ENCODE measurements around the gene ABCA1.
"Not testable (repeated sequence)": the region's sequence is repeated elsewhere in the genome, so short reads cannot be mapped to it uniquely, and the experiment has no call there.

Gene ABCA1

GRCh38 chr9:104787306-104788015, 140.5 kb downstream of the ABCA1 start:
- DNase-seq = no peak

DNA sequence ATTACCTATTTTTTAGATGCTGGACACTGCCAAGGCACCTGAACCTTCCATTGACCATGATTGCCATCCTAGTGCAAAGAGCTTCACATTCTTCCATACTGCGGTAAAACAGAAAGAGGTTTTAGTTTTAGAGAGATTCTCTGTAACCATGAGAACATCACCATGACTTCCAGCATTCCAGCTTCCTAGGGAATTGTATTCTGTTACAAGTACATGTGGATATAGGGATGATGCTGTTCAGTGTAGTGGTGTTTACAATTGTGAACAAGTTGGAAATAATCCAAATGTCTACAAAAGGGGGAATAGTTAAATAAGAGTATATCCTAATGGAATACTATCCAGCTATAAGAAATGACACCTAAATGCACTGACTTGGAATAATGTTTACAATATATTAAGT, 141.7 kb downstream of the ABCA1 start:
- DNase-seq = no peak

DNA sequence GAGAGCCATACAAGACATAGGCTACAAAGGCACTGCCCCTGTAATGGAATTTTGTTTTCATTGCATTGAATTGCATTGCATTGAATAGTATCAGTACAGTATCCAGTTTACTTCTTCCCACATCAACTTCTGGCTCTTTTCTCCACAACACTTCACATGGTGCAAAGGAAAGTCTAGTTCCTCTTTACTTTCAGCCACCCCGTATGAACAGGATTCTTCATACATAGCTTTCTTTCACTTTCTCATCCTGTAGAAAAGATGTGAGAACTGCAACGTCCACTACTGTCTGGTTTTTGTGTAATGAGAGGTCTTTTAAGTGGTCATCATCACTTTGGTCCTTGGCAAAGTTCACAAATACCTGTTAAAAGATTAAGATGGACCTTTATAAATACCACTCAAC, 143.9 kb downstream of the ABCA1 start:
- no peak for DNase-seq

DNA sequence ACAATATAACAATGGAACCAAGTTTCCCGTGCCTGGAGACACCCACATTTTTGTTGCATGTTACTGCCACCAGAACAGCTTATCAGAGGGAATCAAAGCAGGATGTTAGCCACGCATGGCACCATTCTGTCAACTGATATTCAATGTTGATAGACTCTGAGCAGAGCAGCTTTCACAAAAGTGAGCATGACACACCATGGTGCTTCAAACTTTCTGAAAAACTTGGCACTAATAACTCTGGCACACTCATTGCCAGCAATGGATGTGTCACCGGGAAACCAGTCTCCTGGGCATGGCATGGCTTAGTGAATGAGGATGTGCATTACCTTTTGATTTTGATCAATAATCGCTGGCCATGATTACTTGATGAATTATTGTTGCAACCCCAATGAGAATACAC, 144.4 kb downstream of the ABCA1 start:
- DNase-seq = no peak

- no peak for DNase-seq
Observed at GRCh38 chr9:104780796-104781395, 147.1 kb downstream of the ABCA1 start.

DNA sequence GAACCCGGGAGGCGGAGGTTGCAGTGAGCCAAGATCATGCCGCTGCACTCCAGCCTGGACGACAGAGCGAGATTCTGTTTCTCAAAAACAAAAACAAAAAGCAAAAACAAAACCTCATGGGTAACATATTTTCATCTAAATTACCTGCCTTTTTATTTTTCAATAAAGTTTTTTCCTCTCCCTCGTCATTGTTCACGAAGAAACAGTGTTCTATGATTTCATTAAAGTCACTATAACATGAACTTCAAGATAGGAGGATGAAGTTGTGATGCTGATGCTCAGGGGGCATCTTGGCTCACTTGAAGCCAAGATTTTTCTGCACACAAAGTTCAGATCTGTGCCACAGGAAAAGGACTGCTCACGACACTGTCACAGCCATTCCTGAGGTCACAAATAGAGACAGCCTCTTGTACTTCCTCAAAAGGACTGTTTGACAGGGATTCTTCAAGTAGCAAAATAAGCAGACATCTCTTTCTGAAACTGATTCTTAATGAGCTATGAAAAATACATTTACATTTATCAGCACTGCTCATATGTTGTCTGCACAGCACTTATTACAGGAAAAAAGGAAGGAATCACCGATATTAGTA, 147.9 kb downstream of the ABCA1 start:
- DNase-seq = no peak

GRCh38 chr9:104779334-104779733, 148.6 kb downstream of the ABCA1 start:
- DNase-seq = no peak

- no peak for DNase-seq
Observed at GRCh38 chr9:104778802-104779201, 149.2 kb downstream of the ABCA1 start.

- DNase-seq = no peak
Observed at GRCh38 chr9:104776797-104777196, 151.2 kb downstream of the ABCA1 start.

- DNase-seq = no peak
Observed at GRCh38 chr9:104775976-104776375, 152.0 kb downstream of the ABCA1 start.

DNA sequence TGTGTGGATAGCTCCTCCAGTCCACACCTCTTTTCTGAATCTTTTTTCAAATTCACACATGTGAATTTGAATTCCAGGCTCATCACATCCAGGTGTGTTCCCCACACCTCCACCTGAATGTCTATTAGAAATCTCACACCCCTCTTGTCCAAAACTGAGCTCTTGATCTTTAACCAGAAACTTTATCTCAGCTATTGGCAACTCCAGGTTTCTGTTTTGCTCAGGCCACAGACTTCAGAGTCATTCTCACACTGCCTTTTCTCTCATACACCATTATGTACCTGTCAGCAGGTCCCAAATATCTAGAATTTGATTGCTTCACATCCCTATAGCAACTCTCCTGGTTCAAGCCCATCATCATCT, 152.4 kb downstream of the ABCA1 start:
- no peak for DNase-seq

- no peak for DNase-seq
Observed at GRCh38 chr9:104774831-104775573, 153.0 kb downstream of the ABCA1 start.

GRCh38 chr9:104774132-104774531, 153.8 kb downstream of the ABCA1 start:
- no peak for DNase-seq

DNA sequence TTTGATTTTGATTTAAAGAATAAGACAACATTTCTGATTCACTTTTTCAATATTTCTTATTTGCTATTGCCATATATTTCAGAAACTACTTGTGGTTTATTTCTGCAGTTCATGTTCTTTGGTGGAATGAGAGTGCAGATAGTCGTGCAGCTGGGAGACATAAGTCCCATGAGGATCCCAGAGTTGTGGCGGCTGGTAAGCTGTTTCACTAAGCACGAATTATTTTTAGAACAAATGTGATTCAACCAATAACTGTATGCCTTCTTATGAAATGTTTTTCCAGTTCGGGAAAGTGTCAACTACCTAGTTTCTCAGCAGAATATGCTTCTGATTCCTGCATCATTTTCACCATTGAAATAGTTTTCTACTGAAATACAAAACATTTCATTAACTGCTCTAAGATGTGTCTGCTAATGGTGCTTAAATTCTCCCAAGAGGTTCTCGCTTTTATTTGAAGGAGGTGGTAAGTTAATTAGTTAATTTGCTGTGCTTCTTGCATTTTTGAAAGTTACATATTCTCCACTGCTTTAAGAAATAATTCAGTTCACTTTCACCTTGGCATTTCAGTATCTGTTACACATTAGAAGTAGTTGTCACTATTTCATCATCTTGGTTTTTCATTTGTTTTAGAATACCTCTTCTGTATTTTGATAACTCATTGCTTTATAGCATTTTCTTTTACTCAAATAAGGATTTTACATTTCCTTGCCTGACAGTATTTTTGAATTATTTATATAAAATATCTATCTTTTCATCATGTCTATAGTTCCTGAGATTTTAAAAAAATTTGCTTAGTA, 155.0 kb downstream of the ABCA1 start:
- no peak for DNase-seq

- no peak for DNase-seq
Observed at GRCh38 chr9:104769655-104770054, 158.3 kb downstream of the ABCA1 start.

DNA sequence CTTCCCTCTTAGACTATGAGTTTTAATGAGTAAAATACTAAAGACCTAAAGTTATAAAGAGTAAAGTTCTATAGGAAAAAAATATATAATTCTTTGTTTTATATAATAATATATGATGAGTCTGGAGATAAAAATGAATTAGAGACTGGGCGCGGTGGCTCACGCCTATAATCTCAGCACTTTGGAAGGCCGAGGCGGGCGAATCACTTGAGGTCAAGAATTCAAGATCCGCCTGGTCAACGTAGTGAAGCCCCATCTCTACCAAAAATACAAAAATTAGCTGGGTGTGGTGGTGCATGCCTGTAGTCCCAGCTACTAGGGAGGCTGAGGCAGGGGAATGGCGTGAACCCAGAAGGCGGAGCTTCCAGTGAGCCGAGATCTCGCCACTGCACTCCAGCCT, 158.9 kb downstream of the ABCA1 start:
- DNase-seq = not testable (repeated sequence)

DNA sequence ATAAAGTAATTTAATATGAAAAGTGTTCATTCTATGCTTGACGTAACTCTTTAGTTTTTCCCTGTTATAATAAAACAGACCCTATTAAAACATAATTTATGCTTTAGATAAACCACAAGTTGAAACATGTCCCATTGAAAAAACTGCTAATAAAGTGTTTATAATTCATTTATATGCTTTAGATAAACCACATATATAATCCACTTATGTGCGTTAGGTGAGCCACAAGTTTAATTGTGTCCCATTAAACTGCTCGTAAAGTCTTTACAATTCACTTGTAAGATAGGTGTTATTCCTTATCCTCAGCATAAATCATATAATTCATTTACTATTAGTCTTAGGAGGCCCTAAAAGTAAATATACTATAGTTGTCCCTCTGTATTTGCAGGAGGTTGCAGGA, 160.4 kb downstream of the ABCA1 start:
- DNase-seq = no peak

DNA sequence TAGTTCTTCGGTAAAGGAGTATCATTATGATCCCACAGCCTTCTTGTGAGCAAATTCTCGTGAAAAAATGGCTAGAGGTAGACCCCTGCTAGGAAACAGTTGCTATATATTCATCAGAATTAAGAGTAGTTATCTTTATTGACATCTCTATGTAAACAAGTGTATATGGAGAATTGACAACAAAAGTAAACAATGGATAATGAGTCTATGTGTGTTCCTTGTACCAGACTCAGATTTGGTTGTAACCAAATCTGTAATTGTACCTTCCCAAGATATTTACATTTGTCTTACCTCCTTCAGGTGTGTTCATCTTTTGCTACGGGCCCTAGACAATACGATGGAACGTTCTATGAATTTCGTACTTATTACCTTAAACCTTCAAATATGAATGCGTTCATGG, 161.9 kb downstream of the ABCA1 start:
- DNase-seq = no peak

- no peak for DNase-seq
Observed at GRCh38 chr9:104765138-104765537, 162.8 kb downstream of the ABCA1 start.

- DNase-seq = no peak
Observed at GRCh38 chr9:104758974-104759373, 169.0 kb downstream of the ABCA1 start.

GRCh38 chr9:104750185-104750767, 177.7 kb downstream of the ABCA1 start:
- no peak for DNase-seq

DNA sequence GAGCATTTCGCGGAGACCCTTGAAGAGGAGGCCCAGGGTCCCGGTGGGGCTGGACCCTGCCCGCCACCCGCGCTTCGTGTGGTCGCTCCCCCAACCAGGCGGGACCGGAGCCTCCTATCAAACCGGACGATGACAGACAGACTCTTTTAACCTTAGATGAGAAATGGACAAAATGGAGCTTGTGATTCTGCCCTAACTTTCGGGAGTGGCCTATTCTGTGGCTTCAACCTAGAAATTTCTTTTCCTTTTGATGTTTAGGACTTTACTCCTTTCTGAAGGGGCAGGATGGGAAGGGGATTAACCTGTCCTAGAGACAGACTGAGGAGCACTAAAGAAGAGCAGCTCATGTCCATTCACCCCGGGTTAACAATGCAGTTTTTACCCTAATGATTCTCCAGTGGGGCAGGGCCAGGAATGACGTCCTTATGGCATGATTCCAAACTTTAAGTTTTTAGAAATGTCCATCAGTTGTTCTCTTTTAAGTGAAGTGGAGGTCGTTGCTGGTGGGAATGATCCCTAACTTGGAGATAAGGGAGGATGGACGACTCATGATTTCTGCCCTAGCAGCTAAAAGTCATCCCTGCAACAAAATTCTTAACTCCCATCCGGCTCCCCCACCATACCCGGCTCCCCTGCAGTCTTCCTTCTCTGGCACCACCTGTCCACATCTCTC, 179.5 kb downstream of the ABCA1 start:
- DNase-seq = no peak

All from activated naive CD4-positive, alpha-beta T cell (primary cell).